SH-SY5Y (cell line): Measurements from ENCODE around the gene SEC23B.

ENCODE experiments used
- GATA2 ChIP-seq: IDR thresholded peaks from 2 replicates; pipeline ENCODE4 v1.6.1; 2011; ENCODE audit warnings: mild to moderate bottlenecking, low read depth, low read length
- GATA3 ChIP-seq: IDR thresholded peaks from 2 replicates; pipeline ENCODE4 v1.6.1; 2011; ENCODE audit warnings: low read depth, mild to moderate bottlenecking, low read length, moderate library complexity

The SEC23B gene

DNA sequence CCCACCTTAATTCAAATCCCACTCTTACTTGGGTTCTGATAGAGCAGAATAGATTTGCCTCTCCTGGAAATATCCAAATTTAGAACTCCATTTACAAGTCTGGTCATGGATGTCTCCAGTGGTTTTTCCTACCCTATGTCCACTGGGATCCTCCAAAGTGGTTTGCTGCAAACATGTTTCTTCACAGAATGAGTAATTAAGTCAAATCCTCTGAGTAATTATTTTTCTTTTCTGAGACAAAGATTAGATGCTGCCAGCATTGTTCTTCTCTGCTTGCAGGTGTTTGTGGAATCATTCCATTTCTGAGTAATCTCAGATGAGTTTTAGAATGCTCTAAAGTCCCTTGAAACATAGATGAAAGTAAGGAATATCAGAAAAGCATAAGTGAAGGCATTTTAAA, 102.0 kb downstream of the SEC23B start:
- TF ChIP-seq GATA3 (no peak), GATA2 (no peak)
